Glutamatergic neuron (in vitro differentiated cells): Measurements from ENCODE around the gene HDAC9. TPM values are rescaled to one million over a fixed set of nuclear protein-coding genes. Genes with fewer than 3 reads are reported as not detected.
"Not testable (repeated sequence)": the region's sequence is repeated elsewhere in the genome, so short reads cannot be mapped to it uniquely, and the experiment has no call there.

Experiments used
- DNase-seq: peaks from one replicate; pipeline ENCODE4 v3.0.0; 2022
- H3K27ac Mint-ChIP-seq: one replicate; pipeline ENCODE4 v1.8.0; 2020; ENCODE audit warnings: mild to moderate bottlenecking, mixed read lengths, inconsistent platforms; ENCODE audit not compliant: unreplicated experiment
- H3K27me3 Mint-ChIP-seq: one replicate; pipeline ENCODE4 v1.8.0; 2020; ENCODE audit warnings: mild to moderate bottlenecking, moderate library complexity, mixed read lengths, inconsistent platforms; ENCODE audit not compliant: unreplicated experiment
- H3K36me3 Mint-ChIP-seq: one replicate; pipeline ENCODE4 v1.8.0; 2020; ENCODE audit warnings: mild to moderate bottlenecking, mixed read lengths, inconsistent platforms; ENCODE audit not compliant: unreplicated experiment
- H3K4me1 Mint-ChIP-seq: one replicate; pipeline ENCODE4 v1.8.0; 2020; ENCODE audit warnings: mild to moderate bottlenecking, low read depth, mixed read lengths, inconsistent platforms; ENCODE audit not compliant: unreplicated experiment
- H3K4me3 Mint-ChIP-seq: one replicate; pipeline ENCODE4 v1.8.0; 2020; ENCODE audit warnings: mild to moderate bottlenecking, mixed read lengths, inconsistent platforms; ENCODE audit not compliant: unreplicated experiment
- H3K9me3 Mint-ChIP-seq: one replicate; pipeline ENCODE4 v1.8.0; 2020; ENCODE audit warnings: mild to moderate bottlenecking, moderate library complexity, mixed read lengths, inconsistent platforms; ENCODE audit not compliant: unreplicated experiment
- CTCF ChIP-seq: fragments of 200-600 bp; sonication (generic); IDR thresholded peaks from one replicate; pipeline ENCODE4 v1.5.0; 2021; ENCODE audit not compliant: partially characterized antibody, unreplicated experiment
- total RNA-seq: library from RNA; stranded (reverse); fragmentation: NEBNext Ultra II Directional; extraction: Animal tissue kit (Norgen Biotek cat#: 25700); gene quantifications from one replicate; pipeline ENCODE4 v1.2.1, GENCODE V29; 2021; ENCODE audit not compliant: unreplicated experiment

Gene HDAC9
- total RNA-seq, 1 donor from 2014 or later: 94.8 TPM

- no peak overlapping the region for H3K27ac Mint-ChIP-seq
- peaks cover 4% of the 10 kb centered on the region for H3K4me1 Mint-ChIP-seq
- TF ChIP-seq CTCF: no peak
- H3K36me3 Mint-ChIP-seq: no peaks in the 10 kb centered on the region
- H3K9me3 Mint-ChIP-seq: no peaks in the 10 kb centered on the region
- no peak overlapping the region for H3K4me3 Mint-ChIP-seq
- peaks cover 2% of the 10 kb centered on the region for H3K27me3 Mint-ChIP-seq
- no peak for DNase-seq
Observed at GRCh38 chr7:18960725-18961124, 465.2 kb downstream of the HDAC9 start.

- H3K9me3 Mint-ChIP-seq: no peaks in the 10 kb centered on the region
- H3K27me3 Mint-ChIP-seq: peaks cover 2% of the 10 kb centered on the region
- TF ChIP-seq CTCF: no peak
- H3K4me3 Mint-ChIP-seq: no peak overlapping the region
- H3K27ac Mint-ChIP-seq: no peak overlapping the region
- H3K4me1 Mint-ChIP-seq: peaks cover 5% of the 10 kb centered on the region
- no peak for DNase-seq
- H3K36me3 Mint-ChIP-seq: no peaks in the 10 kb centered on the region
Observed at GRCh38 chr7:18962031-18962430, 466.5 kb downstream of the HDAC9 start.

GRCh38 chr7:18965657-18966056 lies 470.1 kb downstream of the HDAC9 start:
- no peak overlapping the region for H3K27ac Mint-ChIP-seq
- peaks cover 5% of the 10 kb centered on the region for H3K4me1 Mint-ChIP-seq
- H3K4me3 Mint-ChIP-seq: no peak overlapping the region
- peaks cover 2% of the 10 kb centered on the region for H3K27me3 Mint-ChIP-seq
- DNase-seq: no peak
- no peaks in the 10 kb centered on the region for H3K36me3 Mint-ChIP-seq
- no peaks in the 10 kb centered on the region for H3K9me3 Mint-ChIP-seq
- TF ChIP-seq CTCF: no peak

GRCh38 chr7:18967755-18968154 lies 472.2 kb downstream of the HDAC9 start:
- H3K36me3 Mint-ChIP-seq, H3K27ac Mint-ChIP-seq, H3K27me3 Mint-ChIP-seq, DNase-seq, H3K9me3 Mint-ChIP-seq, H3K4me3 Mint-ChIP-seq, H3K4me1 Mint-ChIP-seq: not testable (repeated sequence)

GRCh38 chr7:18971839-18972238 lies 476.3 kb downstream of the HDAC9 start:
- Mint-ChIP-seq H3K4me3 (no peak overlapping the region), H3K27me3 (no peaks in the 10 kb centered on the region), H3K27ac (no peak overlapping the region), H3K36me3 (no peaks in the 10 kb centered on the region), H3K9me3 (no peaks in the 10 kb centered on the region), H3K4me1 (peaks cover 14% of the 10 kb centered on the region)
- TF ChIP-seq CTCF: no peak
- no peak for DNase-seq

- H3K4me3 Mint-ChIP-seq: no peak overlapping the region
- H3K9me3 Mint-ChIP-seq: no peaks in the 10 kb centered on the region
- no peak overlapping the region for H3K27ac Mint-ChIP-seq
- TF ChIP-seq CTCF: no peak
- no peaks in the 10 kb centered on the region for H3K36me3 Mint-ChIP-seq
- H3K27me3 Mint-ChIP-seq: no peaks in the 10 kb centered on the region
- no peak for DNase-seq
- H3K4me1 Mint-ChIP-seq: peaks cover 14% of the 10 kb centered on the region
Observed at GRCh38 chr7:18974803-18975202, 479.3 kb downstream of the HDAC9 start.
